ENCODE results near the gene PPP2R5A.

DNA sequence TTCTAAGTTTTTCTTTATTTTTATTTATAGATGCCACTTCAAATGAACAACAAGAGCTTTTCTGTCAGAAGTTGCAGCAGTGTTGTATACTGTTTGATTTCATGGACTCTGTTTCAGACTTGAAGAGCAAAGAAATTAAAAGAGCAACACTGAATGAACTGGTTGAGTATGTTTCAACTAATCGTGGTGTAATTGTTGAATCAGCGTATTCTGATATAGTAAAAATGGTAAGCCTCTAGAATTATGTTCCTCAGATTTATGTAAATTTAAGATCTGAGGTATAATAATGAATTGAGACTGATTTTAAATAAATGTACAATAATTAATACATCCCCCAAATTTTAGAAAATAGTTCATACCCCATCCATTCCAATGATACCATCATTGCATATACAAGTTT lies 43.9 kb downstream of the PPP2R5A start:
- TF ChIP-seq EZH2 (optimal IDR thresholded peaks at IDR 0.05; ENCODE audit: low read depth, low read length) = no peak
- TF ChIP-seq, protein P1, sequence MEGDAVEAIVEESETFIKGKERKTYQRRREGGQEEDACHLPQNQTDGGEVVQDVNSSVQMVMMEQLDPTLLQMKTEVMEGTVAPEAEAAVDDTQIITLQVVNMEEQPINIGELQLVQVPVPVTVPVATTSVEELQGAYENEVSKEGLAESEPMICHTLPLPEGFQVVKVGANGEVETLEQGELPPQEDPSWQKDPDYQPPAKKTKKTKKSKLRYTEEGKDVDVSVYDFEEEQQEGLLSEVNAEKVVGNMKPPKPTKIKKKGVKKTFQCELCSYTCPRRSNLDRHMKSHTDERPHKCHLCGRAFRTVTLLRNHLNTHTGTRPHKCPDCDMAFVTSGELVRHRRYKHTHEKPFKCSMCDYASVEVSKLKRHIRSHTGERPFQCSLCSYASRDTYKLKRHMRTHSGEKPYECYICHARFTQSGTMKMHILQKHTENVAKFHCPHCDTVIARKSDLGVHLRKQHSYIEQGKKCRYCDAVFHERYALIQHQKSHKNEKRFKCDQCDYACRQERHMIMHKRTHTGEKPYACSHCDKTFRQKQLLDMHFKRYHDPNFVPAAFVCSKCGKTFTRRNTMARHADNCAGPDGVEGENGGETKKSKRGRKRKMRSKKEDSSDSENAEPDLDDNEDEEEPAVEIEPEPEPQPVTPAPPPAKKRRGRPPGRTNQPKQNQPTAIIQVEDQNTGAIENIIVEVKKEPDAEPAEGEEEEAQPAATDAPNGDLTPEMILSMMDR (IDR thresholded peaks at IDR 0.05; ENCODE audit: low read length) = no peak
- TF ChIP-seq EZH2phosphoT487 (IDR thresholded peaks at IDR 0.05; ENCODE audit: low read length) = no peak
